ENCODE data around the gene FAF1.

GRCh38 chr1:50994997-50995396, 34.9 kb upstream of the FAF1 start:
- TF ChIP-seq POLR2A (IDR thresholded peaks at IDR 0.05) (no peak), CTCF (IDR thresholded peaks at IDR 0.05) (no peak)

Measured in right lobe of liver (tissue), 4 donors.